BE2C (cell line): ENCODE measurements around the gene PGAP6.
A peak's percentile ranks its signal among the peaks of the same experiment; 100 is the strongest.

Source experiments
- DNase-seq: peaks from one replicate; pipeline ENCODE4 v3.0.0-alpha.2; 2020
- H3K27me3 ChIP-seq: fragments of 250-450 bp; sonication (Bioruptor Pico); 2 replicates; pipeline ENCODE4 v1.5.1; 2020; ENCODE audit warnings: mild to moderate bottlenecking
- H3K36me3 ChIP-seq: fragments of 250-450 bp; sonication (Bioruptor Pico); 2 replicates; pipeline ENCODE4 v1.5.1; 2020; ENCODE audit warnings: mild to moderate bottlenecking
- H3K4me1 ChIP-seq: fragments of 250-450 bp; sonication (Bioruptor Pico); 2 replicates; pipeline ENCODE4 v1.5.1; 2020
- H3K4me3 ChIP-seq: 2 replicates; pipeline ENCODE4 v1.5.1; 2011; ENCODE audit warnings: low read depth, low read length
- H3K9me3 ChIP-seq: fragments of 250-450 bp; sonication (Bioruptor Pico); 2 replicates; pipeline ENCODE4 v1.5.1; 2020
- TF ChIP-seq, protein P1 (sequence below): IDR thresholded peaks from 2 replicates; pipeline ENCODE4 v1.5.1; 2012; ENCODE audit warnings: mild to moderate bottlenecking, low read depth, low read length

The PGAP6 gene

GRCh38 chr16:371515-372301 lies 10.1 kb downstream of the PGAP6 start:
- Histone ChIP-seq H3K4me3 (no peak overlapping the region), H3K4me1 (peaks cover 15% of the 10 kb centered on the region), H3K36me3 (peaks cover 25% of the 10 kb centered on the region), H3K9me3 (no peaks in the 10 kb centered on the region), H3K27me3 (no peaks in the 10 kb centered on the region)
- DNase-seq = peak; percentile 68
- TF ChIP-seq, protein P1, sequence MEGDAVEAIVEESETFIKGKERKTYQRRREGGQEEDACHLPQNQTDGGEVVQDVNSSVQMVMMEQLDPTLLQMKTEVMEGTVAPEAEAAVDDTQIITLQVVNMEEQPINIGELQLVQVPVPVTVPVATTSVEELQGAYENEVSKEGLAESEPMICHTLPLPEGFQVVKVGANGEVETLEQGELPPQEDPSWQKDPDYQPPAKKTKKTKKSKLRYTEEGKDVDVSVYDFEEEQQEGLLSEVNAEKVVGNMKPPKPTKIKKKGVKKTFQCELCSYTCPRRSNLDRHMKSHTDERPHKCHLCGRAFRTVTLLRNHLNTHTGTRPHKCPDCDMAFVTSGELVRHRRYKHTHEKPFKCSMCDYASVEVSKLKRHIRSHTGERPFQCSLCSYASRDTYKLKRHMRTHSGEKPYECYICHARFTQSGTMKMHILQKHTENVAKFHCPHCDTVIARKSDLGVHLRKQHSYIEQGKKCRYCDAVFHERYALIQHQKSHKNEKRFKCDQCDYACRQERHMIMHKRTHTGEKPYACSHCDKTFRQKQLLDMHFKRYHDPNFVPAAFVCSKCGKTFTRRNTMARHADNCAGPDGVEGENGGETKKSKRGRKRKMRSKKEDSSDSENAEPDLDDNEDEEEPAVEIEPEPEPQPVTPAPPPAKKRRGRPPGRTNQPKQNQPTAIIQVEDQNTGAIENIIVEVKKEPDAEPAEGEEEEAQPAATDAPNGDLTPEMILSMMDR = no peak

DNA sequence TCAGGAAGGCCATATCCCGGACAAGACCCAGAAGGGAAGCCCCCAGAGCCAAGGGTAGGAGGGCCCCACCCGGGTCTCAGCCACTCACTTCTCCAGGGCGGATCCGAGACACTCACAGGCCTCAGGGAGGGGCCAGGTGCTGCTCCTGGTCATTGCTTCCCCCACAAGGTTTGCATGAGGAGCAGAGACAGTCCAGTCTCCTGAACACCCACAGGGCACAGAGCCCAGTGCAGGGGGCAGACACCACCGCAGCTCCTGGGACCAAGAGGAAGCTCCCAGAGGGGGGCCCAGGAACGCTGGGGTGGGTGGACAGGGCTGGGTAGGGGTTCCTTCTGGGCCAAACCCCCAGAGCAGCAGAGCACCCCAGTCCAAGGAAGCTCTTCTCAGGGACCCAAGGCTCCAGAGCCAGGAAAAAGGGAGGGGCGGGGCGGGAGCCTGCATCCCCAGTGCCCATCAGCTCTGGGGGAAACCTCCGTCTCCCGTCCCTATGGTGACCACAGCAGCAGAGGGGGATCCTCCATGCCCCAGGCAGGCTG lies 10.7 kb downstream of the PGAP6 start:
- peak; percentile 20 for DNase-seq
- H3K4me3 ChIP-seq = peak overlapping the region; percentile 48
- no peaks in the 10 kb centered on the region for H3K9me3 ChIP-seq
- H3K4me1 ChIP-seq = peaks cover 15% of the 10 kb centered on the region
- H3K36me3 ChIP-seq = peaks cover 25% of the 10 kb centered on the region
- TF ChIP-seq, protein P1 = no peak
- no peaks in the 10 kb centered on the region for H3K27me3 ChIP-seq

DNA sequence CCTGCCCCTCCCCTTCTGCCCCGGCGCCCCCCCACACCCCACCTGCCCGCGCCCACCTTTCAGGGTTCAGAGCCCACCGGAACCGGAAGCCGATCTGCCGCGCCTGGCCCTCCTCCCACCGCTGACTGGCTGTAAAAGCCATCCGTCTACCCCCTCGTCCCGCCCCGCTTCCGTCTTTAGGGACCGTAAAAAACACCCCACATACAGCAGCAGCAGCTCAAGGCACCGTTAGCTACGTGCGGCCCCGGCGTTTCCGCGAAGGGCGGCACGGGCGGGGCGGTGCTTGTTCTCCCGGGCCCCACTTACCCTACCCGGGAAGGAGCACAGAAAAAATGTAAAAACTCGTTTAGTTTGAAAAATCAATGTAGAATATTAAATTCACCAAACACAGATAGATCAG lies 11.3 kb downstream of the PGAP6 start, which contains the start of gene MRPL28:
MRPL28 (minus strand) TSS at position 96 of the 400 bp plus-strand sequence. CDS start 320 bp downstream, outside the sequence.
- TF ChIP-seq, protein P1 = no peak
- H3K27me3 ChIP-seq = no peaks in the 10 kb centered on the region
- DNase-seq = peak; percentile 90
- H3K4me1 ChIP-seq = peaks cover 15% of the 10 kb centered on the region
- no peaks in the 10 kb centered on the region for H3K9me3 ChIP-seq
- H3K36me3 ChIP-seq = peaks cover 25% of the 10 kb centered on the region
- H3K4me3 ChIP-seq = peak within 1 kb of the TSS; percentile 48

- Histone ChIP-seq H3K9me3 (no peaks in the 10 kb centered on the region), H3K36me3 (peaks cover 25% of the 10 kb centered on the region), H3K27me3 (no peaks in the 10 kb centered on the region), H3K4me3 (no peak overlapping the region), H3K4me1 (peaks cover 15% of the 10 kb centered on the region)
- DNase-seq = no peak
- TF ChIP-seq, protein P1 = no peak
These were observed 11.8 kb downstream of the PGAP6 start for GRCh38 chr16:369866-370436.

DNA sequence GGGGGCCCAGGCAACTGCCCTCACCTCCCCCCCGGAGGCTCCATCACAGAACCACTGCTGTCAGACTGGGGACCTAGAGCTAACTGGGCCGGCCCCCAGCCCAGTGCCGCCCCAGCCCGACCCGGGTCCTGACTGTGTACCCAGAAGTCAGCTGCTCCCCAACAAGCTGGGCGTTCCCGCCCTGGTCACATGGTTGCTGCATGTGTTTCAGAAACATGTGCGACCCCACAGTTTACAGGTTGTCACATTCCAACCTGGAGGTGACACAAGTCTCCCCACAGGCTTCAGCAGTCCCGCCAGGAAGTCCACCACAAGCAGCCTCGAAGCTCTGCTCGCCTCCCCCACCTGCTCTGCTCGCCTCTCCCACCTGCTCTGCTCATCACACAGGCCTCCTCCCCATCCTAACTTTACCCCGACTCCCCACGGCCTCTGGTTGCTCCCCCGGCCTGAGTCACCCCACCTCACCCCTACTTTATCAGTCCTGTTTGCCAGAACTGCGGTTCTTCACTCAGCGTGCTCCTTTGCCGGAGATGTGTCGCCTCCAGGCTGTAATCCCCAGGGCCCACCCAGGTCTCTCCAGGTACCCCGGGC lies 12.4 kb downstream of the PGAP6 start:
- Histone ChIP-seq H3K4me1 (peaks cover 15% of the 10 kb centered on the region), H3K27me3 (no peaks in the 10 kb centered on the region), H3K4me3 (no peak overlapping the region), H3K36me3 (peaks cover 25% of the 10 kb centered on the region), H3K9me3 (no peaks in the 10 kb centered on the region)
- TF ChIP-seq, protein P1 = no peak
- DNase-seq = no peak
